Stimulated activated CD8-positive, alpha-beta memory T cell treated with anti-CD3 and anti-CD28 coated beads, Interleukin-2, amount 100 ng/mL, for 48 hours (primary cell): Measurements from ENCODE around the gene PRELP.
"Not testable (repeated sequence)": the region's sequence is repeated elsewhere in the genome, so short reads cannot be mapped to it uniquely, and the experiment has no call there.

ENCODE experiments used
- DNase-seq, 2 donors: peaks; one replicate each; pipeline ENCODE4 v3.0.0-alpha.2; 2020; ENCODE audit warnings: low read depth in 2 of 2

PRELP gene

GRCh38 chr1:203453616-203454015, 22.0 kb upstream of the PRELP start:
- DNase-seq: no peak

GRCh38 chr1:203454986-203455471, 20.6 kb upstream of the PRELP start:
- no peak for DNase-seq

- DNase-seq: no peak
These were observed 19.9 kb upstream of the PRELP start for GRCh38 chr1:203455706-203456105.

- no peak for DNase-seq
These were observed 19.0 kb upstream of the PRELP start for GRCh38 chr1:203456577-203456976.

DNA sequence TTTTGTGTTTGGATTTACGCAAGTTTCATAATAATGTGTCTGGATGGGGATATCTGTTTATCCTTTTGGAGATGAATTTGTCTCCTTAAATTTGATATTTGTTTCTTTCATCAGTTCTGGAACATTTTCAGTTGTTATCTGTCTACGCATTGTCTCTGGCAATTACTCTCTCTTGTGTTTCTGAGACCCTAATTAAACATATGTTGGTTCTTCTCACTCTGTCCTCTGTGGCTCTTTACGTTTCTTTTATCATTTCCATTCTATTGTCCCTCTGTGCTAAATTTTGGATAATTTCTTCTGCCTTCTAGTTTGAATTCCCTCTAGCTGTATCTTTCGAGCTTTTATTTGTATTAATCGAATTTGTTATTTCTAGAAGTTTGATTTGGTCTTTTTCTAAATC, 17.5 kb upstream of the PRELP start:
- DNase-seq: no peak

DNA sequence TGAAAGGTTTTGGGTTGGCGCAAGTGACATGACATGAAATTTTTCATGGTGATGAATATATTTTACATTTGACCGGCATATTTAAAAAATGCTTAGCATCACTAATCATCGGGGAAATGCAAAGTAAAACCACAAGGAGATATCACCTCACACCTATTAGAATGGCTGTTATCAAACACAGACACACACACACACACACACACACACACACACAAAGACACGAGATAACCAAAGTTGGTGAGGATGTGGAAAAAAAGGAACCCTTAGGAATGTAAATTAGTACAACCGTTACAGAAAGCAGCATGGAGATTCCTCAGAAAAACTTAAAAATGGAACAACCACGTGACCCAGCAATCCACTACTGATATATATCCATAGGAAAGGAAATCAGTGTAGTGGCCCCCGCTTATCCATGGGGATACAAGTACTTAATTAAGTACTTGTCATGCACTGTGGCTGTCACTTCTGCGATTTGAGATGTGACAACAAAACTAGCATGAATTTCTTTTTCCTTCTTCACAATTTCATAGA, 15.9 kb upstream of the PRELP start:
- no peak for DNase-seq

DNA sequence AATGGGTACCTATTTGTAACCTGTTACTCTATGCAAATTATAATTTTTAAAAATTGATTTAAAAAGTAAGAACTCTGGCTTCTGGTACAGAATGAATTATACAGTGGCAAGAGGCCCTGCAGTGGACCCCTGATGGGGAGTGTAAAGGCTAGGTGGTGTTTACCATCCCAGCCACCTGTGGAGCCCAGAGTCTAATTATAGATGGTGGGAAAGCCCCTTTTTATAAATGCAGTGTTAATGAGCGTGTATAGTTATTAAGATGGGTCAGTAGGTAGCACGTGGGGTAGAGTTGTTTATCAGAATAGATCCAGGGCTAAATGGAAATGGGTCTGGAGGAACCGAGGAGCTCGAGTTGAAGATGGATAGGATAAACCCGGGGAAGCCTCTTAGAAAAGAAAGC, 13.9 kb upstream of the PRELP start:
- DNase-seq: no peak

GRCh38 chr1:203462143-203462542, 13.5 kb upstream of the PRELP start:
- no peak for DNase-seq

DNA sequence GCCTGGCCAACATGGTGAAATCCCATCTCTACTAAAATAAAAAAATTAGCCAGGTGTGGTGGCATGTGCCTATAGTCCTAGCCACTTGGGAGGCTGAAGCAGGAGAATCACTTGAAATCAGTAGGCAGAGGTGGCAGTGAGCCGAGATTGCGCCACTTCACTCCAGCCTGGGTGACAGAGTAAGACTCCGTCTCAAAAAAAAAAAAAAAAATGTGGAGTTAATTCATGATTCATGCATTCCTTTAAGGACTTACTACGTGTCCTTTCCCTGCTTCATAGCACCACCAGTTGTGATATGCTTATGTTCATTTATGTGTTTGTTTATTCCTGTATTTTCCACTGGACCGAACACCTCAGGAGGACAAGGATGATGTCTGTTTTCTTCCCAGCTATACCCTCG, 12.7 kb upstream of the PRELP start:
- no peak for DNase-seq

GRCh38 chr1:203463469-203464062, 12.0 kb upstream of the PRELP start:
- no peak for DNase-seq

DNA sequence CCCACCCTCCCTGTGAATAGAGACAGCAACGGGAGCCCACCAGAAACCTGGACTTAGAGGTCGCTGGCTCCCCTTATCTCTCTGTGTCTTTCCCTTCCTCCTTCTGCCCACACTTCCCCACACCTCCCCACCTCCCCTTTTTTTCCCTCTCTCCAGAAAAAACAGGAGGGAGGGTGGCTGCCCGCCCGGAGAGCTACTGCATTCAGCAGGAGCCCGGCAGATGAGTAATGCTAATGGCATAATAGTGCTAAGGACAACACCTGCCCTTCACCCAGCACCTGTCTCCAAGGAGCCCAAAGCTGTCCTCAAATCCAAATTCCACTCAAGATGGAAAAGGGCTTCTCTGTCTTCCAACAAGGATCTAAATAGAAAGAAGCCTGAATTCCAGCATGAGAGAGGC, 11.4 kb upstream of the PRELP start:
- no peak for DNase-seq

GRCh38 chr1:203464743-203465142, 10.9 kb upstream of the PRELP start:
- DNase-seq: no peak

DNA sequence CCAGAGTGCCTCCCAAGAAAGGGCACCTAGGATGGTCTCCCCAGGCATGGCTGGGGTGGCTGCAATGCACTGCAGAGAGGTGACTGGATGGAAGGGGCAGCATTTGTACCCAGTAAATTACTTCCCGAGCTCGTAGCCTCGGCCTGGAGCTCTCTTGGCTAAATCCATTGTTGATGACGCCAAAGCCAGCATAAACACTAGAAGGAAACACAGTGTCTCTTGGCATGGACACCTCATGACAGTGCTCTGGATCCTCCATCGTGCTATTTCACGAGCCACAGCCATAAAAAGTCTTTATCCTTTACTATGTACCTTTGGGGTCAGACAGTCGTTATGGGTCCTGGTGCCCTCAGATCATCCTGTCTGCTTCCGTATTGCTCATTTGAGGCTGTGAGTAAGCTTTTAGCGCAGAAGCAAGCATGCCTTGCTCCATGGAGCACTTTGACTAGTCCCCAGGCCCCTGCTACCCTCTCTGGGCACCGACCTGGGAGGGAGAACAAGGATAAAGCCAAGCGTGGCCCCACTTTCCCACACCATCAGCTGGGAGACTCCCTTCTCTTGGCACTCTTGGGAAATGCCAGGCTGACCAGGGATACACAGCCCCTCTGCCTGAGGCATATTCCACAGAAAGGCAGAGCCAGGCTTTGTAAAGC, 10.3 kb upstream of the PRELP start:
- DNase-seq: no peak

GRCh38 chr1:203465948-203466347, 9.7 kb upstream of the PRELP start:
- DNase-seq: no peak

GRCh38 chr1:203466906-203467549, 8.6 kb upstream of the PRELP start:
- DNase-seq: not testable (repeated sequence)

- no peak for DNase-seq
These were observed 8.1 kb upstream of the PRELP start for GRCh38 chr1:203467550-203467921.

DNA sequence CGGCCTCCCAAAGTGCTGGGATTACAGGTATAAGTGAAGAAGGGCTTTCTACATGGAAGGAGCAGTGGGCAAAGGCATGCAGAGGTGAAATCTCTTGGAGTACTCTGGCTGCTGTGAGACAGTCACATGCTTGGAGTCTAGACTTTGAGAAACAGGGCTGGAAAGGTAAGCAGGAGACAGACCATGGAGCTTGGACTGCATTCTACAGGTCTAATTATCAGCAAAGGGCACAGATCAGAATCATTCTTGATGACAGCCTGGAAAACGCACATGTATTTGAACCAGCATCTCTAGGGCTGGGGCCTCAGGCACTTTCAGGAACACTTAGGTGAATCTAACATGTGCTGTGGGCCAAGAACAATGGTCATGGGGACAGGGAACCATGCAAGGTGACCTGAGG, 7.3 kb upstream of the PRELP start:
- DNase-seq: no peak

- no peak for DNase-seq
These were observed 5.4 kb upstream of the PRELP start for GRCh38 chr1:203470240-203470639.

DNA sequence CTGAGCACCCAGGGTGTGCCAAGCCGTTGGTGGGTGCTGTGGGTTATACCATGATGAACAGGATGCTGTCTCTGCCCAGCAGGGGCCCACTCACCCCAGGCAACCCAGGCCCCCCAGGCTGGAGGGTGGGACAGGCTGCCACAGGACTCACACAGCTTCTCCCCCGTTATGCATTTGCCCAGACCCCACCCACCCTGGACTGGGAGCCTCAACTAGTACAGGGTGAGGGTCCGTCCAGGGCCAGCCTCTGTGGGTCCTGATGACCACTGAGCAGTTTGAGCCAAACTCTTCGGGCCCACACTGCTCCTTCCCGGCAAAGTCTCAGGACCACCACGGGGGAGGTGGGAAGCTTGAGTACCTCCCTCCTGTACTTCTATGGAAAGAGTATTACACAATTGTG, 3.8 kb upstream of the PRELP start:
- no peak for DNase-seq

DNA sequence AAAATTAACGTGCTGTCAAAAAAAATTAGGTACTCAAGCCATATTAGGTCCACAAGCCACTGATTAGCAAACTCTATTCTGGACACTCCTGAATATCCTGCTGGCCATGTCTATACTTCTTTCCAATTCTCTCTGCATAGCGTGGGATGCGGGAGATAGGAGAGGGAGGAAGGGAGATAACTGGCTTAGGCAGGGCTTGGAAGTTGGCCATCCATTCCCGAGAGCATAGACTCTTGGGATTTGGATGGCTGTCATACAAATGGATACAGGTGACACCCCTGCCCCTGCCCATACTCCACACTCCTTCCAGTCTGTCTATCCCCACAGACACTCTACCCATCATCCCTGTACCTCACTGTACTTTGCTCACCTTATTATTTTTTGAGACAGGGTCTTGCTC, 2.3 kb upstream of the PRELP start:
- no peak for DNase-seq

DNA sequence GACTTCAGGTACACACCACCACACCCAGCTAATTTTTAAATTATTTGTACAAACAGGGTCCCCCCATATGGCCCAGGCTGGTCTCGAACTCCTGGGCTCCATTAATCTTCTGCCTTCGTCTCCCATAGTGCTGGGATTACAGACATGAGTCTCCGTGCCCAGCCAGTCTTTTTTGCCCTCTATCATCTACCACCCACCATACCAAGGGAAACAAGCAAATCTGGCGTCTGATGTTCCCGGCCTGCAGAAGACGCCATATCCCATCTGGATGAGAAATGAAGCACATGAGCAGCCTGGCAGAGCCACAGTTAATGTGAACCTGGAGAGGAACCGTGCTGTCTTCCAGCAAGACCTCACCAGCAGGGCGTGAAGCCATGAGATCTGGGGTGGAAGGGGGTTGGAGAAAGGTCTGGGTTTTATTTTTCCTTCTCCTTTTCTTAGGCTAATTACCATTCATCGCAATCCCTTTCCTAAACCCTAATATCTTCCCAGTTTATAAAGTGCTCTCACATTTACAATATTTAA, 1.8 kb upstream of the PRELP start:
- DNase-seq: no peak

GRCh38 chr1:203476216-203476814, 709 bp downstream of the PRELP start:
- DNase-seq: no peak
